ENCODE measurements around the gene GLRA1. TPM values are rescaled to one million over a fixed set of nuclear protein-coding genes. Genes with fewer than 3 reads are reported as not detected.

Gene GLRA1
- total and polyA plus RNA-seq, 12 donors, result 0.40 to 2.7 (median 1.3) TPM; not detected in 7

DNA sequence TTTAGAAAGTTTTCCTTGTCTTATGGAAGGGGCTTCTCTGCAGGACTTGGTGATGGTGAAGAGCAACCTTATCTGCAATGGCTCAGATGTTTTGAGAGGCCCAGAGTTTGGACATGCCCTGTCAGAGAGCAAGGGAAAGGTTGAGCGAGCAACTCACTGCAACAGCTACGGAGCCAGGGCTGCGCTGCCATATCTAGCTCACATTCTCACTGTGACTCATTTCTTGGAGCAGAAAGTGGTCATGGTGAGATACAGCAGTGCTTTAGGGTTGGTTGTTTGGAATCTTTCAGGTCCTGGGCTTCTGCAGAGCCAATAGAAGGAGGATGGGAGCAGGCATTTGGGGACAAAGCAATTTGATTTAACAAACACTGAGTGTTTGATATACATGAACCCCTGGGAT lies 12.3 kb downstream of the GLRA1 start:
- Histone ChIP-seq H3K9me3 (replicated peaks in 1 of 3) (no peaks in the 10 kb centered on the region), H3K4me3 (no peak overlapping the region), H3K27ac (no peak overlapping the region), H3K4me1 (replicated peaks in 1 of 2) (no peaks in the 10 kb centered on the region), H3K27me3 (no peaks in the 10 kb centered on the region), H3K36me3 (replicated peaks in 1 of 2) (no peaks in the 10 kb centered on the region)
- no peak for DNase-seq
- TF ChIP-seq, protein P1, sequence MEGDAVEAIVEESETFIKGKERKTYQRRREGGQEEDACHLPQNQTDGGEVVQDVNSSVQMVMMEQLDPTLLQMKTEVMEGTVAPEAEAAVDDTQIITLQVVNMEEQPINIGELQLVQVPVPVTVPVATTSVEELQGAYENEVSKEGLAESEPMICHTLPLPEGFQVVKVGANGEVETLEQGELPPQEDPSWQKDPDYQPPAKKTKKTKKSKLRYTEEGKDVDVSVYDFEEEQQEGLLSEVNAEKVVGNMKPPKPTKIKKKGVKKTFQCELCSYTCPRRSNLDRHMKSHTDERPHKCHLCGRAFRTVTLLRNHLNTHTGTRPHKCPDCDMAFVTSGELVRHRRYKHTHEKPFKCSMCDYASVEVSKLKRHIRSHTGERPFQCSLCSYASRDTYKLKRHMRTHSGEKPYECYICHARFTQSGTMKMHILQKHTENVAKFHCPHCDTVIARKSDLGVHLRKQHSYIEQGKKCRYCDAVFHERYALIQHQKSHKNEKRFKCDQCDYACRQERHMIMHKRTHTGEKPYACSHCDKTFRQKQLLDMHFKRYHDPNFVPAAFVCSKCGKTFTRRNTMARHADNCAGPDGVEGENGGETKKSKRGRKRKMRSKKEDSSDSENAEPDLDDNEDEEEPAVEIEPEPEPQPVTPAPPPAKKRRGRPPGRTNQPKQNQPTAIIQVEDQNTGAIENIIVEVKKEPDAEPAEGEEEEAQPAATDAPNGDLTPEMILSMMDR (IDR thresholded peaks at IDR 0.05), result no peak
- TF ChIP-seq POLR2A (IDR thresholded peaks at IDR 0.05), result no peak
- 67 to 91% (median 81%) methylated on average over 3 of the region's 3 CpGs for WGBS, 4 donors
- intact Hi-C loops (cut with DNase I), result no loop called here

DNA sequence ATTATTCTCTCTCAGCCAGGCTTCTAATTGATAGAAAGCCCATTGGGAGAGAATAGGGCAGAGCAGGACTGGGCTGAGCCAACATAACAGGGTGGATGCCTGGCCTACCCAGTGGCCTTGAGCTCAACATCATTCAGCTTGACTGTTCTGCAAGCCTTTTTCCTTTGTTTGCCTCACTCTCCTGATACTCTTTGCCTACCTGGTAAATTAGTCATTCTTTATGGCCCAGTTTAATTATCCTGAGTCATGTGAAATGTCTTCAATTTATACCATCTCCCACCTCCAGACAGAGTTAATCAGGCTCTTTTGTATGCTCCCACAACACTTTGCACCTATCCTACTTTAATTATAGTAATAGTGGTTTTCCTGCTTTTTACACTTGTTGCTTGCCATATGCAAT lies 13.6 kb downstream of the GLRA1 start:
- H3K4me3 ChIP-seq, result no peak overlapping the region
- DNase-seq, result no peak
- H3K36me3 ChIP-seq (replicated peaks in 1 of 2), result no peaks in the 10 kb centered on the region
- intact Hi-C loops (cut with DNase I), result no loop called here
- TF ChIP-seq, protein P1 (IDR thresholded peaks at IDR 0.05), result no peak
- no peak for TF ChIP-seq POLR2A (IDR thresholded peaks at IDR 0.05)
- no peaks in the 10 kb centered on the region for H3K27me3 ChIP-seq
- no peak overlapping the region for H3K27ac ChIP-seq
- no peaks in the 10 kb centered on the region for H3K9me3 ChIP-seq (replicated peaks in 1 of 3)
- H3K4me1 ChIP-seq (replicated peaks in 1 of 2), result no peaks in the 10 kb centered on the region

DNA sequence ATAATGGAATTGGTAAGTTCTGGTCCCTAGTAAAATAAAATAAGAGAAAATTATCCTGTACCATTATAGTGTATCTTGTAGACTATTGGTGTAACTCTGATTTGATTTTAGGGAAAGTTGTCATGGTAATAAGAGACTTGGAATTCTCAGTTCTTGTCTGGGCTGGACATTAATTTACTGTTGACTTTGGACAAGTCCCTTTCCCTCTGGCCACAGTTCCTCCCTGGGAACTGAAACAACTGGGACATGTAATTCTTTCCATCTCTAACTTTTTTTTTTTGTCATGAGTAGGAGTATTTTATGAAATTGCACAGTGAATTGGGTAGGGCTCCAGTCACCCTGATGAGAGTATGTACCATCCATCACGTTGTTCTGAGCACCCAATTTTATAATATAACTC lies 15.0 kb downstream of the GLRA1 start:
- Histone ChIP-seq H3K4me1 (replicated peaks in 1 of 2) (peaks cover 0 to 6% of the 10 kb centered on the region in 2 donors), H3K4me3 (no peak overlapping the region), H3K27ac (no peak overlapping the region), H3K27me3 (no peaks in the 10 kb centered on the region), H3K9me3 (replicated peaks in 1 of 3) (no peaks in the 10 kb centered on the region), H3K36me3 (replicated peaks in 1 of 2) (no peaks in the 10 kb centered on the region)
- intact Hi-C loops (cut with DNase I), result no loop called here
- no peak for DNase-seq
- 59 to 69% (median 63%) methylated on average over 1 of the region's 1 CpG for WGBS, 4 donors
- TF ChIP-seq, protein P1 (IDR thresholded peaks at IDR 0.05), result no peak
- no peak for TF ChIP-seq POLR2A (IDR thresholded peaks at IDR 0.05)

DNA sequence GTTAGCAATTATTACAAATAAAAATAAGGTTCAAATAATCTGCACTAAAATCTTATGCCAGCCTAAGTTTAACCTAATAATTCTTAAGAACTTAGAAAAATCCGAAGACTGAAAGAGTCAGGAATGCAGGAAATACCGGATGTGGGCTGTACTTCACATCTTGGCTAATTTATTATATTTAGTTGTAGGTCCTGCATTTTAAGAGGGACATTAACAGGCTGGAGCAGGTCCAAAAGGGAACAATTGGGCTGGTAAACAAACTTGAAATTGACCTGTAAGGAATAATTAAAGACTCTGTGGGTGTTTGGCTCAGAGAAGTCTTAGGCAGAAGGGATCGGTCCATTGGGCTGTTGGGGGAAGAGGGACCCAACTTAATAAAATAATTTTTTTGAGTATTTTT lies 18.4 kb downstream of the GLRA1 start:
- H3K9me3 ChIP-seq (replicated peaks in 1 of 3), result no peaks in the 10 kb centered on the region
- no peaks in the 10 kb centered on the region for H3K27me3 ChIP-seq
- H3K4me1 ChIP-seq (replicated peaks in 1 of 2), result peaks cover 0 to 6% of the 10 kb centered on the region in 2 donors
- no peak for TF ChIP-seq POLR2A (IDR thresholded peaks at IDR 0.05)
- TF ChIP-seq, protein P1 (IDR thresholded peaks at IDR 0.05), result no peak
- intact Hi-C loops (cut with DNase I), result no loop called here
- H3K27ac ChIP-seq, result no peak overlapping the region
- no peaks in the 10 kb centered on the region for H3K36me3 ChIP-seq (replicated peaks in 1 of 2)
- no peak overlapping the region for H3K4me3 ChIP-seq
- WGBS, 4 donors, result 49 to 56% (median 51%) methylated on average over 3 of the region's 3 CpGs
- DNase-seq, result no peak
